Upper lobe of left lung (tissue), 6 donors: ENCODE measurements around the gene MYO16. TPM values are rescaled to one million over a fixed set of nuclear protein-coding genes. Genes with fewer than 3 reads are reported as not detected.
A peak's percentile ranks its signal among the peaks of the same experiment; 100 is the strongest.
"Not testable (repeated sequence)": the region's sequence is repeated elsewhere in the genome, so short reads cannot be mapped to it uniquely, and the experiment has no call there.

Experiments
- ATAC-seq, 2 donors: fragments of 200-7000 bp; cut with Tn5 transposase; one replicate each; pipeline ENCODE4 v1.9.1; 2022; ENCODE audit warnings: mild to moderate bottlenecking in 2 of 2, moderate library complexity in 2 of 2; ENCODE audit not compliant: low FRiP score in 2 of 2
- DNase-seq, 2 donors: peaks; one replicate each; pipeline ENCODE4 v3.0.0-alpha.2; 2019 to 2020
- H3K27ac ChIP-seq, 4 donors: fragments of 200-600 bp; sonication (generic); one replicate each; pipeline ENCODE4 v1.5.1; 2016 to 2019
- H3K27me3 ChIP-seq, 4 donors: fragments of 200-600 bp; sonication (generic); one replicate each; pipeline ENCODE4 v1.5.1; 2017 to 2019
- H3K36me3 ChIP-seq, 4 donors: fragments of 200-600 bp; sonication (generic); one replicate each; pipeline ENCODE4 v1.5.1; 2016 to 2019
- H3K4me1 ChIP-seq, 4 donors: fragments of 200-600 bp; sonication (generic); one replicate each; pipeline ENCODE4 v1.5.1; 2018 to 2019
- H3K4me3 ChIP-seq, 4 donors: fragments of 200-600 bp; sonication (generic); one replicate each; pipeline ENCODE4 v1.5.1; 2017 to 2019; ENCODE audit warnings: mild to moderate bottlenecking in 2 of 4, moderate library complexity in 1 of 4
- H3K9me3 ChIP-seq, 4 donors: fragments of 200-600 bp; sonication (generic); one replicate each; pipeline ENCODE4 v1.5.1; 2018 to 2019
- EP300 ChIP-seq, 4 donors: sonication (generic); formaldehyde crosslinking; IDR thresholded peaks; one replicate each; pipeline ENCODE4 v1.5.1; 2017; ENCODE audit warnings: antibody characterized with exemption in 4 of 4, control low read depth in 2 of 4
- POLR2A ChIP-seq, 4 donors: fragments of 450-650 bp; IDR thresholded peaks; one replicate each; pipeline ENCODE4 v1.5.1; 2016 to 2017; ENCODE audit warnings: antibody characterized with exemption in 4 of 4, mild to moderate bottlenecking in 2 of 4
- POLR2AphosphoS5 ChIP-seq, 2 donors: sonication (generic); formaldehyde crosslinking; IDR thresholded peaks; one replicate each; pipeline ENCODE4 v1.5.1; 2017; ENCODE audit warnings: antibody characterized with exemption in 2 of 2
- WGBS, 2 donors: methylation state at CpG; one replicate each; pipeline ENCODE4 v1.1.5; 2017 to 2018; 5-methylcytosine and 5-hydroxymethylcytosine counted together
- total RNA-seq, 6 donors: library from RNA; depleted of rRNA in 4 of 6; stranded (reverse); fragments of >200 nt in 4 of 6; gene quantifications; one replicate each; pipeline versions ENCODE4 v1.1.0 to v1.2.1, GENCODE V29; 2016 to 2021
- TF ChIP-seq, protein P1 (sequence below), 6 experiments: fragments of 450-650 bp in 4 of 6; fragments of 200-600 bp in 2 of 6; sonication (generic) in 2 of 6; IDR thresholded peaks; one replicate each; pipeline ENCODE4 v1.5.1; 2016 to 2019; ENCODE audit warnings: antibody characterized with exemption in 6 of 6
- donor health status: DM: no; HTN: no; CAD: no; lungs with moderate emphysema.
- donor health status: DM: no; HTN: yes; CAD: no; lungs with severe emphysema.

MYO16 gene
- total RNA-seq, 6 donors from 2014 or later: under 0.01 to 0.55 (median 0.20) TPM; not detected in 1

DNA sequence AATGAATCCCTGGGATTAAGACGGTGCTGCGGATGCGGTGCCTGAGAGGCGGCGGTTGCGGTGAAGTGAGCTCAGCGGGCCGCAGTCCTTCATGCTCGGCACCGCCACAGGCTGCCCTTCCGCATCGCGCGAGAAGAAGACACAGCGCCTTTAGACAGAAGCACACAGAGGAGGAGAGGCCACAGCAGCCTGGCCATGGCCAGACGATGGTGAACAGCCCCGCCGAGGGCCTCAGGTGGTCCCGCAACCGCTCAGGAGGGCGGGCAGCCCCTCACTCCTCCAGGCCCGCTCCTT, 459.2 kb downstream of the MYO16 start:
- Histone ChIP-seq H3K4me3 (no peak overlapping the region), H3K27ac (no peak overlapping the region), H3K36me3 (no peaks in the 10 kb centered on the region), H3K4me1 (no peaks in the 10 kb centered on the region), H3K27me3 (no peaks in the 10 kb centered on the region), H3K9me3 (no peaks in the 10 kb centered on the region)
- DNase-seq (peak in 1 of 2 donors; percentile 59), ATAC-seq (no peak)
- 89 to 94% methylated on average over 22 of the region's 22 CpGs for WGBS, 2 donors
- TF ChIP-seq POLR2A (IDR thresholded peaks at IDR 0.05): no peak
- no peak for TF ChIP-seq POLR2AphosphoS5 (IDR thresholded peaks at IDR 0.05)
- no peak for TF ChIP-seq EP300 (IDR thresholded peaks at IDR 0.05)
- TF ChIP-seq, protein P1, sequence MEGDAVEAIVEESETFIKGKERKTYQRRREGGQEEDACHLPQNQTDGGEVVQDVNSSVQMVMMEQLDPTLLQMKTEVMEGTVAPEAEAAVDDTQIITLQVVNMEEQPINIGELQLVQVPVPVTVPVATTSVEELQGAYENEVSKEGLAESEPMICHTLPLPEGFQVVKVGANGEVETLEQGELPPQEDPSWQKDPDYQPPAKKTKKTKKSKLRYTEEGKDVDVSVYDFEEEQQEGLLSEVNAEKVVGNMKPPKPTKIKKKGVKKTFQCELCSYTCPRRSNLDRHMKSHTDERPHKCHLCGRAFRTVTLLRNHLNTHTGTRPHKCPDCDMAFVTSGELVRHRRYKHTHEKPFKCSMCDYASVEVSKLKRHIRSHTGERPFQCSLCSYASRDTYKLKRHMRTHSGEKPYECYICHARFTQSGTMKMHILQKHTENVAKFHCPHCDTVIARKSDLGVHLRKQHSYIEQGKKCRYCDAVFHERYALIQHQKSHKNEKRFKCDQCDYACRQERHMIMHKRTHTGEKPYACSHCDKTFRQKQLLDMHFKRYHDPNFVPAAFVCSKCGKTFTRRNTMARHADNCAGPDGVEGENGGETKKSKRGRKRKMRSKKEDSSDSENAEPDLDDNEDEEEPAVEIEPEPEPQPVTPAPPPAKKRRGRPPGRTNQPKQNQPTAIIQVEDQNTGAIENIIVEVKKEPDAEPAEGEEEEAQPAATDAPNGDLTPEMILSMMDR (IDR thresholded peaks at IDR 0.05): no peak

DNA sequence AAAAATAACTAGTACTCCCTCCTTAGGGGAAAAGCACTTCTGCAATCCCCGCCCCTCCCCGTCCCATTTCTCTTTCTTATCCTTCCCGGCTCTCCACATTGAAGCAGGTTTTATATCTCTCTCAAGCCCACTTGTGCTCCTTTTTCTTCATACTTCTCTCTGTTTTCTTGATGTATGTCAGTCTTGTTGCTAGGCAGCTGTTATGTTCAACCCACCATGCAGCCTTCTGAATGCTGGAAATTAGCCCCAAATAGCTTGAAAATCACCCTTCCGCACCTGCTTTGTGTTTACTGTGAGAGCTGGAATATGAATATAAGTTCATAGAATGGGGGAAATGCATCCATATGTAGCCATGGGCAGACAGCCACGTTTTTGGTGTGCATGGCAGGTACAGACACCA, 461.4 kb downstream of the MYO16 start:
- TF ChIP-seq POLR2AphosphoS5 (IDR thresholded peaks at IDR 0.05): no peak
- no peak for DNase-seq
- no peak for ATAC-seq
- Histone ChIP-seq H3K9me3 (no peaks in the 10 kb centered on the region), H3K36me3 (no peaks in the 10 kb centered on the region), H3K27me3 (no peaks in the 10 kb centered on the region), H3K27ac (no peak overlapping the region), H3K4me1 (no peaks in the 10 kb centered on the region), H3K4me3 (no peak overlapping the region)
- WGBS, 2 donors: 59 to 67% methylated on average over 5 of the region's 5 CpGs

DNA sequence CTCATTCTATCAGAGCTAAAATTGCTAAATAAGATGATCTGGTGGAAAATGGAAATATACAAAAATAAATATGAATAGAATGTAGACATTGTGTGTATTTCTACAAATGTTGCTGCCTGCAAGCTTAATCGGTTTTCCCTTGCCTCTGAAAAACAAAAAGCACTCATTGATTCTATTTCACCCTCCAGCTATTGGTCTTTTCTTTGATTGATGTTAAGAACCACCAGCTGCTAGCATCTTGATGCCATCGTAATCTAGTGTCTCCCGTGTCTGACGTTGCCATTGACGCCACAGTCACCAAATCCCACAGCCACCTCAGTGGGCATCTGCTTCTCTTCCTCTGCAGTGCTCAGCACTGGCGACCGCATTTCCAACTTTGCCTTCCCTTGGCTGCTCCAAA, 461.8 kb downstream of the MYO16 start:
- TF ChIP-seq EP300 (IDR thresholded peaks at IDR 0.05) (no peak), POLR2A (IDR thresholded peaks at IDR 0.05) (no peak), POLR2AphosphoS5 (IDR thresholded peaks at IDR 0.05) (no peak)
- TF ChIP-seq, protein P1 (IDR thresholded peaks at IDR 0.05): no peak
- H3K36me3 ChIP-seq: no peaks in the 10 kb centered on the region
- no peaks in the 10 kb centered on the region for H3K27me3 ChIP-seq

DNA sequence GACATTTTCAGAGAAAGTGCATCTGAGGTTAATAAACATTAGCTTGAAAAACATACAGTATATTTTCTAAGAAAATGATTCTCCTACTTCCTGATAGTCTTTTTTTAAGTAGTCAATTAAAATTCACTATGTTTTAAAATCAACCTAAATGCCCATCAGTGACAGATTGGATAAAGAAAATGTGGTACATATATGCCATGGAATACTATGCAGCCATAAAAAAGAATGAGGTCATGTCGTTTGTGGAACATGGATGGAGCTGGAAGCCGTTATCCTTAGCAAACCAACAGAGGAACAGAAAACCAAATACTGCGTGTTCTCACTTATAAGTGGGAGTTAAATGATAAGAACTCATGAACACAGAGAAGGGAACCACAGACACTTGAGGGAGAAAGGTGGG, 462.8 kb downstream of the MYO16 start:
- 90 to 94% methylated on average over 3 of the region's 3 CpGs for WGBS, 2 donors
- not testable (repeated sequence) for H3K4me3 ChIP-seq, H3K36me3 ChIP-seq, DNase-seq, ATAC-seq, H3K27ac ChIP-seq, H3K27me3 ChIP-seq, H3K9me3 ChIP-seq, H3K4me1 ChIP-seq

More for the DNA sequence above, 461.8 kb downstream of the MYO16 start:
- 87 to 88% methylated on average over 7 of the region's 7 CpGs for whole genome bisulfite sequencing, 2 donors
- DNase-seq: no peak
- no peak for ATAC-seq
- Histone ChIP-seq H3K9me3 (no peaks in the 10 kb centered on the region), H3K4me3 (no peak overlapping the region), H3K27ac (no peak overlapping the region), H3K4me1 (no peaks in the 10 kb centered on the region)

DNA sequence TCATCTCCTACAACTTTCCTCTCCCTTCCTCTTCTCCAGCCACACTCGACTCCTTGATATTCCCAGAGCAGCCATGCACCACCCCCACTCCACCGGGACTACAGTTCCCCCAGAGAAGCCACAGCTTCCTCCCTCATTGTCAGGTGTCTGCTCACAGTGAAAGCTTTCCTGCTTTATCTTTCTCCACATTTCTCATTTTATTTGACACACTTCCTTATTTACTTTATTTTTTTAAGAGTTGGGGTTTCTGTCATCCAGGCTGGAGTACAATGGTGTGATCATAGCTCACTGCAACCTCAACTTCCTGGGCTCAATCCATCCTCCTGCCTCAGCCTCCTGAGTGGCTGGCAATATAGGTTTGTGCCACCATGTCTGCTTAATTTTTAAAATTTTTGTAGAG, 464.6 kb downstream of the MYO16 start:
- 30 to 43% methylated on average over 2 of the region's 2 CpGs for WGBS, 2 donors
- DNase-seq (no peak), ATAC-seq (no peak)
- no peaks in the 10 kb centered on the region for H3K4me1 ChIP-seq
- no peak overlapping the region for H3K4me3 ChIP-seq
- no peaks in the 10 kb centered on the region for H3K27me3 ChIP-seq
- H3K27ac ChIP-seq: no peak overlapping the region
- no peaks in the 10 kb centered on the region for H3K9me3 ChIP-seq
- H3K36me3 ChIP-seq: no peaks in the 10 kb centered on the region
- TF ChIP-seq EP300 (IDR thresholded peaks at IDR 0.05) (no peak), POLR2AphosphoS5 (IDR thresholded peaks at IDR 0.05) (no peak)

DNA sequence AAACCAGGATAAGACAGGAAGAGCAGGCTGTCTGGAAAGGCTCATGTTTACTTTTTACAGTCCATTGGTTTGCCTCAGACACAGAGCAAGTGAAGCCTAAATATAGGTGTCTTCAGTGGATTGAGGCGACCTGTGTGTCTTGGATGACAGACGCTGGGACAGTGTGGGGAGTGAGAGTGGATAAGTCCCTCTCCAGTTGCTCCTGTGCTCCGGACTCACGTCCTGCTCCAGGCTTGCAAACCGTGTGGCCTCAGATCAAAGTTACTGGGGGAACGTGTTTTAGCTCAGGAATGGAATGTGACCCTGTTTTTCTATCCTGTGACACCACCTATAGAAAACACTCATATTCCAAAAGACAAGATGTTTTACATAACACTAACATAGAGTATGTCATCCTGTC, 465.7 kb downstream of the MYO16 start:
- Histone ChIP-seq H3K4me1 (no peaks in the 10 kb centered on the region), H3K27me3 (no peaks in the 10 kb centered on the region), H3K9me3 (no peaks in the 10 kb centered on the region), H3K36me3 (no peaks in the 10 kb centered on the region), H3K4me3 (no peak overlapping the region), H3K27ac (no peak overlapping the region)
- no peak for TF ChIP-seq POLR2AphosphoS5 (IDR thresholded peaks at IDR 0.05)
- TF ChIP-seq, protein P1 (IDR thresholded peaks at IDR 0.05): no peak
- no peak for TF ChIP-seq EP300 (IDR thresholded peaks at IDR 0.05)
- no peak for TF ChIP-seq POLR2A (IDR thresholded peaks at IDR 0.05)
- DNase-seq (no peak), ATAC-seq (no peak)
- 41 to 73% methylated on average over 6 of the region's 6 CpGs for WGBS, 2 donors
